Cerebellar cortex (tissue), 1 donor: ENCODE data around the gene TALDO1.

Experiments used
- DNase-seq: peaks from one replicate; pipeline ENCODE4 v3.0.0-alpha.2; 2015; ENCODE audit warnings: low spot score

TALDO1 gene

DNA sequence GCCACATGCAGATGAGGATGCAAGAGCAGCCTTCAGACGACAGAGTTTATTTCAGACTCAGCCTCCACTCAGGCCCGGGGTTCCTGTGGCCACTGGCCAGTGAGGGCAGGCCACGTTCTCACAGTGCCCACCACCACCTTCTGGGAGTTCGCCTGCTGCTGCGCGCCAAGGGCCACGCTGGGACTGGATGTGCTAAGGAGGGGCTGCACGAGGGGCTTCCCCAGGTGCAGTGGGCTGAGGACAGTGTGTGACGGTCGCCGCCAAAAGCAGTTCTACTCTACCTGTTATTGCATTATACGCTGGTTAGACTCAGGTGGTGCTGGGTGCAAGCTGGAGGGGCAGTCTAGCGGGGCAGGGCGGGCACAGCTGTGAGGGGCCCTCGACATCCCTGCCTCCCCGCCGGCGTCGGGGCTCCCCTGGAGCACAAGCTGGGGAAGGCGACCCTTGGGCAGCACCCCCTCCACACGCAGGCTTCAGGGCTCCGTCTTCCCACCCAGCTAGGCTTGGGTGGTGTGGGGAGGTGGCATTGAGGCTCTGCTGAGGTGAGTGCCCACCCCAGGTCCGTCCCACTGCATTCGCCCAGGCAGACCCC lies 39.9 kb downstream of the TALDO1 start:
- no peak for DNase-seq

DNA sequence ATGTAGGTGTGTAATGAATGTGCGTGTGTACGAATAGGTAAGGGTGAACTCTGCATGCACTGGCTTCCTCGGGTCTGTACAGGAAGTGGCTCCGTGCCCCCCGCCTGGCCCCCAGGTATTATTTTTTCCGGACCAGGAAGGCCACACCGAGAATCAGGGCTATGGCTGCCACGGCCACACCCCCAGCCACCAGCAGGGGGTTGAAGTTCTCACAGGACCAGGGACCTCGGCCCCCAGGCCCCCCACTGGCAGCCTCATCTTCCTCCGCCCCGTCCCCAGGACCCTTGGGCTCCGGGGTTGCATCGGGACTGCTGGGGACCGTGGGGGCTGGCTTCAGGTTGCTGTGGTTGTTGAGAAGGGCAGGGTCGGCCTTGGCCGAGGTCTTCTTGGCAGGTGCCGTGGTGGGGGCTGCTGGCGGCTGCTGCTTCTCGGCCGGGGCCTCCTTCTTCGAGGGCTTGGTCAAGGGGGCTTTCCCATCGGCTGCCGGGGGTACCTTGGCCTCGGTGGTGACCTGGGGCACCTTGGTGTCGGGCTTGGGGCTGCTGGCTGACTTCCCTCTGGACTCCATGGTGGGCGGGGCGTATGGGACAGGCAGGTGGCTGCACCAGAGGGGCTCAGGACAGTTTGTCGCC lies 40.9 kb downstream of the TALDO1 start:
- no peak for DNase-seq

DNA sequence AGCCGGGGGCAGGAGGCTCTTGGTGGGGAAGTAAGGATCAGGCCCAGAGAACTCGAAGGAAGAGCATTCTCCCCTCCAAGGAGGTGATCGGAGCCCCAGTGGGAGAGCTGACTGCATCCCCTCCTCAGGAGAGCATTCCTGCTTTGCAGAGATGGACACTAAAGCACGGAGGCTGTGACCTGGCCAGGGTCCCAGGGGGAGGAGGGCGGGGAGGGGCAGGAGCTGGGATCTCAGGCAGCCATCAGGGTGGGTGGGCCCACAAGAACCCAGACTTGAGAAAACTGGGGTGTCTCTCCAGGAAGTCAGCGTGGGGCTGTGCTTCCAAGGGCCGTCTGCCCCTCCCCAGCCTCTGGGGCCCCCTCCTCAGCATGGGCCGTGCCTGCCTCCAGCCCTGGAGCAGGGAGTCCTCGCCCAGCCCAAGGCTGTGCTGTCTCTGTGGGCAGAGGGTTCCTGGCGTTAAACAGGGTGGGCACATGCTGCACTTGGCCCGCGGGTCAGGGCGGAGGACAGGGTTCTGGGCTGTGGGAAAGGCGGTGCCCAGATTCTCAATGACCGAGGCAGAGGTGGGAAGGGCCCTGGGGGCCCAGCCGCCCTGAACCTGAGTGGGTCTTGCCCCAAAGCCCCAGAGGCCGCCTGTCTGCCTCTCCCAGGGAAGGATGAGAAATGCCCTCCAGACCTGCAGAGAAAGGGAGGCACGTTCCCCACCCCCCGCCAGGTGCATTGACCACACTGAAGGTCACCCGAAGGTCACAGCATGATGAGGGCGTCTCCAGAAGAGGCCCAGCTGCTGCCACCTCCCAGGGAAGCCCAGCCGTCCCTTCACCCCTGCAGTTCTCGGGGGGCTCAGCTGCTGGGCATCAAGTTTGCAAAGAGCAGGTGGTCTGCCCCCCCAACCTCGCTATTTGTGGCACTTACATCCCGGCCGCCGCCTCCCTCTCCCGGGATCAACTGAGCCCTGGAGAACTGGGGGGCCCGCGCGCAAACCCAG lies 42.0 kb downstream of the TALDO1 start:
- no peak for DNase-seq

DNA sequence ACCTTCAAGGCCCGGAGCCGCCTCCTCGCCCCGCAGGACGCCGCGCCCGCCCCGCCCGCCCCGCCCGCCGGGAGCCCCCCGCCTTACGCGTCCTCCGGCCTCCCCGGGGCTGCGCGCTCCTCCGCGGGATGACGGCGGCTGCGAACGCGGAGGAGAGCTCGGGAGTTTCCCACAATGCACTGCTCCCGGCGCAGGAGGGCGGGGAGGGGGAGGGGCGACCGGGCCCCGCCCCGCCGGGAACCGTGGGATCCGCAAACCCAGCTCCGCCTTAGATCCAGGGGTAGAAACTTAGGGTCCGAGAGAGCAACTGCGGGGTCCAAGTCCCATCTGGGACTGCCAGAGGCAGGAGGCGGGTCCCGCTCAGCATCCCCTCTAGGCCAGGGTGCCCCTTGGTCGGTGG lies 42.7 kb downstream of the TALDO1 start, which contains the start of gene CEND1:
CEND1 (minus strand) TSS at position 148 of the 400 bp plus-strand sequence. CDS start 1,514 bp downstream, outside the sequence.
- peak; percentile 71 for DNase-seq

DNA sequence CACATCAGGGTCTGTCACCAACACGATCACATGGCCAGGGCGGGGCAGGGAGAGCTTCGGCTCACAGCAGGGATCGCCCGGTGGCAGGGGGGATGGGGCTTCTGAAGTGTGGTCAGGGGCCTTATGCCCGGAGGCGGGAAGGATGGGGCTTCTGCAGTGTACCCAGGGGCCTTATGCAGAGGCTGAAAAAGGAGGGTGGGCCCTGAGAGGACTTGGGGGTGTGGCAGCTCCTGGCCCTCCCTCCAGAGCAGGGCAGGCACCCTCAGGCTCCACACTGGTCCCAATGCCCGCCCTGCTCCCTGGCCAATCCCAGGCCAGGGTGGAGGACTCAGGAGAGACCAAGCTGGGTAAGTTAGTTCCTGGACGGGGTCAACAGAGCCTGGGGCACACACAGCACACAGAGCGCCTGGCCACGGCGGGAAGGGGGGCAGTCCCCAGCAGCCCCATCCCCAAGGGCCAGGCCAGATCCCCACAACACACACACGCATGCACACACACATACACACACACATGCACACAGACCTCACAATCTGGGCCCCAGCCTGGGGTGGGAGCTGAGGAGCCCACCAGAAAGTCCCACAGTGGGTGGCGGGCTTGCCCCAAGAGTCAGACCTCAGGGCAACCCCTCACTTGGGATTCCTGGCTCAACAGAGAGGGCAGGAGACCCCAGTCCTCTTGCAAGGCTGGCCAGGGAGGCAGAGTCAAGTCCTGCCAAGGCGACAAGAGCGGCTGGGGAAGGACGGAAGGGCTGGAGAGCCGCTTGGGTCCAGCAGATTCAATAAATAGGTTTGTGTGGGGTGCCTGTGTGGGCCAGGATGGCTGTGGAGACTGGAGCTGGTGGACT lies 43.7 kb downstream of the TALDO1 start:
- DNase-seq = peak; percentile 80

DNA sequence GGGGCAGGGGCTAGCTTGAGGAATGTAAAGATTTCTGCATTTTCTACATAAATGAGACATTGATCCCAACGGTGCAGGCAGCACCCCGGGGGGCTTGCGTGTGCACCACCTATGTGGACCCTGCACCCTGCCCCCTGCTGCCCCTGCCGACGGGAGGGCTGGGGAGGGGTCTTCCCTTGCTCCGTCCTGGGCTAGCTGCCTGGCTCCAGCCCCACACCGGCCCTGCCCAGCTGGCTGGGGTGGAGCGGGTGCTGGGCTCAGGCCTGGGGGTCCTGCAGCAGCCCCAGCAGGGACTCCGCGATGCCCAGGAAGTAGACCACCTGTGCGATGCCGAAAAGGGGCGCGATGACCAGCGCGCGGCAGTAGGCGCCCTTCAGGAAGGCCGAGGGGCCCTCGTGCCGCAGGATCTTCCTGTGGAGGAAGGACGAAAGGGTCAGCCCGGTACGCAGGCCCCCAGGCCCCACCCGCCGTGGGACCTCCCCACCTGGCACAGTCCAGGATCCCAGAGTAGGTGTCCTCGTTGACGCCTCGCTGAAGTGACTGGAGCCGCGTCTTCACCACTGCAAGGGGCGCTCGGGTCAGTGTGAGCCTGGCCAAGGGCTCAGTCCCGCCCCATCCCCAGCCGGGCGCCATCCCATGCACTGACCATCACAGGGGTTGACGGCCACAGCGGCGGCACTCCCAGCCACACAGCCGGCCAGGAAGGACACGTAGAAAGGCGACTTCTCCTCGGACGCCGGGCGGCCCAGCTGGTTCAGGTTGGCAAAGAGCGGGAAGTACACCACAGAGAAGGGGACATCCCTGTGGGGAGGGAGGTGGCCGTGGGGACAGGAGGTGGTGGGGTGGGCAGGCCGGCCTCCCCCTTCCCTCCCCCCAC lies 44.6 kb downstream of the TALDO1 start:
- DNase-seq = no peak

DNA sequence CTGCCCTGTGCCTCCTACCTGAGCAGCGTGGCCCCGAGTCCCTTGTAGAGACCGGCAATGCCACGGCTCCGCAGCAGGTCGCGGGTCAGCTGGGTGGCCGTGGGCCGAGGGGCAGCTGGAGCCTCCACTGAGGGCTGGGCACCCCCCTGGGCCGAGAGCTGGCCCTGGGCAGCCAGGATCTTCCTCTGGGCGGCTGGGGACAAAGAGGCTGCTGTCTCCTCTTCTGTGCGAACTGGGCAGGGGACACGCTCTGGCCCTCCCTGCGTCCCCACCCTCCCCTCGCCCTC lies 45.2 kb downstream of the TALDO1 start:
- no peak for DNase-seq

DNA sequence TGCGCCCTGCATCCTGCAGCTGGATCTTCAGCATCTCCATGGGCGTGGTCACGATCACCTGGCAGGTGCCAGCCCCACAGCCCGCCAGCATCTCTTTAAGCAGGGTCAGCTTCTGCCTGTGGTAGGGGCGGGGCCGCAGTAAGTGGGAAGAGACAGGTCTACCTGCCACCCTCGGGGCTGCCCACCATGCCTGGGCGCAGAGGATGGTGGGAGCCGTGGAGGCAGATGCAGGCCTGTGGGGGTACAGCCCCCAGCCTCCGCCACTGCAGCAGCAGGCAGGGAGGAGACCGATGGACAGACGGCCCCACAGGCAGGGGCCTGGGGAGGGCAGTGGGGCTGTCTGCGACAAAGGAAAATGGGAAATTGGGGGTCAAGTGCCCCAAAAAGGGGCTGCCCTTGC lies 45.6 kb downstream of the TALDO1 start:
- no peak for DNase-seq

DNA sequence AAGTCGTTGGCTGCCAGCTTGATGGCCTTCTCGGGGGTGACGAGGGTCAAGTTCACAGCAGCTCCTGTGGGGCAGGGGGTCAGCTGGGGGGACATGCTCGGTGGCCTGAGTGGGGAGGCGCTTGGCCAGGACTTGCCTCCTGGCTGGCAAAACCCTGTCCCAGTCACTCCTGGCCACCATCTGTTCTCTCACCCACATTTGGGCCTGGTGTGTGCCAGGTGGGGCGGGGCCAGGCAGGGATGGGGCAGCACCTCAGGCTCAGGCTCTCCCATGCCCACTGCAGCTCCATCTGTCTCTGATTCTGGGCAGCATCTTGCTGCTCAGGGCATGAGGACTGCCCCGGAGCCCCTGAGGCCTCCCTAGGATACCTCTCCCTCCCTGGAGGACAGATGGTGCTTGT lies 46.3 kb downstream of the TALDO1 start:
- DNase-seq = peak; percentile 95

DNA sequence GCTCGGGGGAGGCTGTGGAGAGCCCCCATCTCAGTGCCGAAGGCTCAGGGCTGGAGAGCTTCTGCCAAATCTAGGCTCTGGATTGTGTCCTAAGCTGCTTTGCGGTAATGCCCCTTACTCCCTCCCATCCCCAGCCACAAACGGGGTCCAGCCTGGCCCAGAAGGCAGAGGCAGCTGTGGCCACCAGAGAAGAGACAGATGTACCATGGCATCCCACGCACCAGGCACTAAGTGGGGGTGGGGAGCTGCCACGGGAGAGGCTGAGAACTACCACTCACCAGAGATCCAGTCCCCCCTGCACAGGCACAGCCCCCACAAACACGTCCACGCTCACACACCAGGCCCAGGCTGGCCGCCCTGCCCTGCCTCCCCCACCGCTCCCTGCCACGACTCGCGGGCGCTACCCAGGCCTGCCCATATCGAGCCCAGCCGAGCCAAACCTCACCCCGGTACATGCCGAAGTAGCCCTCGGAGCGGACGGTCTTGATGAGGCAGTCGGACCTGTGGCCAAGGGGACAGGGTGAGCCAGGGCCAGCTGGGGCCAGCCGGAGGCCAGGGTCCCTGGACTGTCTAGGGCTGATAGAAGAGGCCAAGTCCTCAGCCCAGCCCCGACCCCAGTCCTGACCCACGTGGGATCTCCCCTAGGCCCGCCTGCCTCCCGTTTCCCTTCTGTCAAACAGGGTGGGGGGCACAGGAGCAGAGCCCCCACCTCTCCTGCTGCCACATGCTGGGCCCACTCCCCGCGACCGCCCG lies 46.9 kb downstream of the TALDO1 start:
- DNase-seq = no peak

DNA sequence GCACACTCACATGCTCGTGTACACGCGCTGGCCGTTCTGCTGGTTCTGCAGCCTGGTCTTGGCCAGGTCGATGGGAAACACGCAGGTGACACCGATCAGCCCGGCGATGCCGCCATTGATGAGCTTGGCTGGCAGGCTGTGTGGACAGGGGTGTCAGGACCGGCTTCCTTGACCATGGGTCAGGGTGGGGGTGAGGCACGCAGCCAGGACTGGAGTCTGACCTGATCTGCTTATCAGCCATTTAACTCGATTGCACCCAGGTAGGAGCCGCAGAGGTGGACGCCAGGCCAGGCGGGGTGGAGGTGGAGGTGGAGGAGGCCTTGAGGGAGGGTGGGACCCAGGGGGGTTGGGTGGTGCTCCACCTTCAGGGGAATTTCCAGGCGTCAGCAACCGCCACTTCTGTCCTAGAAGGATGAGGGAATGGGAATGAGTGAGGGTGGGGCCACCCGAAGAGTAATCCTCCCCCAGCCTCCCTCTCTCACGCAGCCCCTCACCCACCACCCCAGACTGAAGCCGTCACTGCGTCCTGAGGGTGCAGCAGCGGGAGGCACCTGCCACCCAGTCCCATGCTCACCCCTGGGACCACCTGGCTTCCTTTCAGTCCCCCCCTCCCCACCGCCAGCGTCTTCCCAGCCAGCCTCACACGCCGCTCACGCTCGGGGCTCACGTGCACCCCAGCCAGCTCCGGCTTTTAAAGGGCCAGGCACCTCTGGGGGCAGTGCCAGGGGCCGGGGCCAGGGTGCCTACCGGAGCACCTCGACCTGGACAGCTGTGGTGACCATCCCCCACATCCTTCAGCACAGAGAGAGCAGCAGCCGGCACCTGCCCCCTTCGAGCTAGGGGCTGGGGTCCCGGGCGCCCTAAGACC lies 47.7 kb downstream of the TALDO1 start:
- peak; percentile 65 for DNase-seq

DNA sequence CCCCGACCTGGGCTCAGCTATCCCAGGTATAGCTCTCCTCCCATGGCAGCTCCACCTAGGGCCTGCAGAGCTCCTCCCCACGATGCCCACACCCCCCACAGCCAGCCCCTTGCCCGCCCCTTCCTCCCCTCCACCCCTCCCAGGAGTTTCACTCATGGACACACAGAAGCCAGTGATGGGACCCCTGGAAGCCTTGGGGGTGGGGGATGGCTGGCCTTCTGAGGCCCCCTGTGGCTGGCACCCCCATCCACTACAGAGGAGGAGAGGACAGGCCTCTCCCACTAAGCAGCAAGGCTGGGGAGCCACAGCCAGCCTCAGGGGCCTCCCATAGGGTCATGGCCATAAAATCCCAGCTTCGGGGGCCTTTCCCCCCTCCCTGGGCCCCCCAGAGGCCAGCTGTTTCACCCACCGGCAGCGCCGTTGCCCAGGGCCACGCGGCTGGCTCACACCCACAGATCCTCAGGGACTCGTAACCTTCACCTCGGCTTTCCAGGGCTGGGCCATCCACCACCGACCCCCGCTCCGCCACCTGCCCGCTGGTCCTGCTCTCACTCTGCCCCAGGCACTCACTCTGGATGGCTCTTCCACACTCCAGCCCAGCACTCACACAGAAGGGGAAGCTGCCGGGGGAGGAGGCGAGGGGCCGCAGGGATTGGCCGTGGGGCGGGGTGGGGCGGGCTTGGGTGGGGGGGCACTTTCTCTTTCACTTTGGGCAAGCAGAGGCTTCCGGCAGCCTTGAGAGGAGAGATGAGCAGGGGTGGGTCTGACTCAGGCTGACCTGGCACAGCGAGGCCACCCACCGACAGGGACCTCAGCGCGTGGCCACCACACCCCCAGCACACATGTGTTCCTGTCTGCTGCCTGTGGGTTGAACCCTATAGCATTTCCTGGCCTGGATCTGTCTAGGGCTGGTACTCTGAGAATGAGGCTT lies 48.6 kb downstream of the TALDO1 start:
- peak; percentile 58 for DNase-seq

DNA sequence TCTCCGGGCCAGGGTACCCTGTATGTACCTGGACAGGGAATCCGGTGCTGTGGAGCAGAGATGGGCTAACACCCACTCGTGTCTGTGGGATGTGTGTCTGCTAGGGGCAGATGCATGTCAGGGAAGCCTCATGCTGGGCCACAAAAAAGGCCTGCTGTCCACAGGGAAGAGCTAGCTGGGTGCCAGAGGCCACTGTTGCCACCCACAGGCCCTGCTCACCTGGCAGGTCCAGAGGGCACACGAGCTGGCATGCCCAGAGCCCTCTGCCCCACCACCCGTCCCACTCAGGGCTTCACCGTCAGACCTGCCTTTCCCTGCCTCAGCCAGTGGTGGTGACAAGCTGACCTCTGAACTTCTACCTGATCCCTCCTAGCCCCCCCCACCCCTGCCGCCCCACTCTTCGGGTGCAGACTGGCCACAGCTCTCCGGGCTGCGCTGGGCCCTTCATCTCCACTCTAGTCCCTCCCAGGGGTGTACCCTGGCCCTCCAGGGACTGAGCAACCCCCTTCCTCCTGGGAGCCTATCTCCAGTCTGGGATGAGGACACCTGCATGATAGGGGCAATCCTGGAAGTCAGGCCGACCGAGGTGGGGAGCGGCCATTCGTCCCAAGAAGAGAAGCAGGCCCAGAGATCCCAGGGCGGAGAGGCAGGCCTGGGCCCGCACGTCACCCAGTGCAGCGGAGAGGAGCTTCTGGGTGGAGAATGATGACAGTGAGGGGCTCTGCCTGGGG lies 49.5 kb downstream of the TALDO1 start:
- DNase-seq = no peak

DNA sequence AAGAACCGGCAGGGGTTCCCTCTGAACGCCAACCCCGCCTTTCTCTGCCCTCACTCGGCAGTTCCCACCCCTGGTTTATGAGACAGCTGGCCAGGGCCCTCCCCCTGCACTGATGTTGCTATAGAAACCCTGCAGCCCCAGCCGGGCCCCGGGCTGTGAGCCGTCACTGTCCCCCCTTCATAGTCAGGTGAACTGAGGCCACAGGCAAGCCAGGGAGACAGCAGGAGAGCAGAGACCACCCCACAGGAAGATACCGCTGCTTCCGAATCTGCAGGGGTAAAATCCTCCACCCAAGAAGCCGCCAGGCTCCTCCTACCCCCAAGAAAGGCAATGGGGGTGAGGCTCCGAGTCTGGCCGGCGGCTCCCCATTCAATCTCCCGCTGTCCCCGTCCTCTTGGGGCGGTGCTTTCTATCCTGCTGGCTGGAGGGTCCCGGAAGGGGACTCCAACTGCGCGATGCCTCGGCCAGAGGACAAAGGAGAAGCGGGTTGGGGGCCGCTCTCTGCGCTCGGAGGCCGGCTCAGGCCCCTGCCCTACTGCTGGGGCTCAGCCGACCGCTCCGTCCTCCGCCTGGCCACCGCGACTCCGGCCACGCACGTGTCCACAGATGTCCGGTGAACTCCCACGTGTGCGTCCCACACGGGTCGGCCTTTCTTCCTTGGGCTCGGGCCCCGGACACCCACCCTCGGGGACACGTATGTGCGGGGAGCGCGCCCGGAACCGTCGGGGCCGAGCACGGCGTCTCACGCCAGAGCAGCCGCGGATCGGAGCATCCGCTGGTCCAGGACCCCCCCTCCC lies 50.2 kb downstream of the TALDO1 start:
- DNase-seq = peak; percentile 70

DNA sequence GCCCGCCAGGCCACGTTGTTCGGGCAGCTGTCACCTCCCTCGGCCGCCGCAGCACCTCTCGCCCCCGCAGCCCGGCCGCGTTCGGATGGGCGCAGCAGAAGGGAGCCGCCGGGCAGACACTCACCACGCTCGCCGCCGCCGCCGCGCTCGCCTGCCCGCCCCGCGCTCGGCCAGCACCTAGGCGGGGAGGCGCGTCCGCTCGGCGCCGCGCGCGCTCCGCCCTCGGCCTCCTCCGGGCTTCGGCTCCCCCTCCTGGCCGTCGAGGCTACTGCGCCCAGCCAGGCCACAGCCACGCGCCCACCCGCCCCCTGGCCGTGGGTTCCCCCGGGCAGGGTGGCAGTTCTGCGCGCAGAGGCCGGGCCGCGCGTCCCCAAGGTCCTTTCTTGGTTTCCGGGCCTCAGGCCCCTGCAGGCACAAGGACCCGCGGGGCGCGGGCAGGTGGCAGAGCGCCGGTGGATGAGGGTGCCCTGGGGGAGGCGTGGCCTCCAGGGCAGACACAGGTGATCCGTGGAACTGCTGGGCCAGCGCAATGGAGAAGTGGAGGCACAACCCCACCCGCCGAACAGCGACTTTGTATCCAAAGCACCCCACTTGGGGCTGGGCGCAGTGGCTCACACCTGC lies 50.9 kb downstream of the TALDO1 start, which contains the start of gene SLC25A22:
SLC25A22 (minus strand) TSS at position 189 of the 621 bp plus-strand sequence. CDS start 3,275 bp downstream, outside the sequence.
- peak; percentile 70 for DNase-seq
